Ectodermal cell (in vitro differentiated cells): ENCODE data around the gene PLCB4.
"Not testable (repeated sequence)": the region's sequence is repeated elsewhere in the genome, so short reads cannot be mapped to it uniquely, and the experiment has no call there.

ENCODE experiments used
- H3K27ac ChIP-seq: 2 replicates; pipeline ENCODE4 v1.7.0; 2013; ENCODE audit warnings: mild to moderate bottlenecking, low read depth, low read length; ENCODE audit not compliant: insufficient read depth, poor library complexity, severe bottlenecking
- H3K27me3 ChIP-seq: 2 replicates; pipeline ENCODE4 v1.7.0; 2013; ENCODE audit warnings: mild to moderate bottlenecking, low read length; ENCODE audit not compliant: insufficient read depth, control insufficient read depth, poor library complexity, severe bottlenecking
- H3K36me3 ChIP-seq: one replicate; pipeline ENCODE4 v1.7.0; 2013; ENCODE audit warnings: low read length; ENCODE audit not compliant: control insufficient read depth, insufficient read depth
- H3K4me1 ChIP-seq: one replicate; pipeline ENCODE4 v1.7.0; 2013; ENCODE audit warnings: low read length; ENCODE audit not compliant: control insufficient read depth, insufficient read depth
- H3K4me3 ChIP-seq: 2 replicates; pipeline ENCODE4 v1.7.0; 2013; ENCODE audit warnings: low read depth, low read length, control low read depth; ENCODE audit not compliant: insufficient read depth
- H3K9me3 ChIP-seq: 2 replicates; pipeline ENCODE4 v1.7.0; 2013; ENCODE audit warnings: mild to moderate bottlenecking, low read length, moderate library complexity; ENCODE audit not compliant: control insufficient read depth
- WGBS, 2 experiments: methylation state at CpG; one replicate each; pipeline ENCODE4 v1.1.7; 2013; ENCODE audit warnings: missing lambda C conversion rate in 2 of 2; 5-methylcytosine and 5-hydroxymethylcytosine counted together

The PLCB4 gene

DNA sequence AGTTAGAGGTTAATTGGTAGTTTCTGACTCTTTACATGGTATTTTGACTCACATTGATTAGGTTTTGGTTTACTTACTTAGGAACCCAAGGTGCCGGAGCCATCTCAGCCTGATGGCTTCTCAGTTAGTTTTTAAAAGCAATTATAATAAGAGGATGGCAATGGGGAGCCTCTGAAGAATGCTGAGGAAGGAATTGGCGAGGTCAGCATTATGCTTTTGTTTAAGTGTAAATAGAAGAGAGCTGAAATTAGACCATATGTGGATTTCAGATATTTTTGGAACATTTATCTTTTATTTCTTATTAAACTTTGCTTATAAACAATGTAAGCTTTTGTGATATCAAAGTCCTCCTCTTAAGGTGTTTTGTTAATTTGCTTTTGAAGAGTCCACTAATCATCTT, 77.8 kb downstream of the PLCB4 start:
- 94 to 100% methylated on average over 2 of the region's 2 CpGs for WGBS, 2 experiments
- H3K4me3 ChIP-seq, result no peak overlapping the region
- no peaks in the 10 kb centered on the region for H3K9me3 ChIP-seq
- no peaks in the 10 kb centered on the region for H3K4me1 ChIP-seq
- H3K36me3 ChIP-seq, result no peaks in the 10 kb centered on the region
- H3K27me3 ChIP-seq, result no peaks in the 10 kb centered on the region
- no peak overlapping the region for H3K27ac ChIP-seq

DNA sequence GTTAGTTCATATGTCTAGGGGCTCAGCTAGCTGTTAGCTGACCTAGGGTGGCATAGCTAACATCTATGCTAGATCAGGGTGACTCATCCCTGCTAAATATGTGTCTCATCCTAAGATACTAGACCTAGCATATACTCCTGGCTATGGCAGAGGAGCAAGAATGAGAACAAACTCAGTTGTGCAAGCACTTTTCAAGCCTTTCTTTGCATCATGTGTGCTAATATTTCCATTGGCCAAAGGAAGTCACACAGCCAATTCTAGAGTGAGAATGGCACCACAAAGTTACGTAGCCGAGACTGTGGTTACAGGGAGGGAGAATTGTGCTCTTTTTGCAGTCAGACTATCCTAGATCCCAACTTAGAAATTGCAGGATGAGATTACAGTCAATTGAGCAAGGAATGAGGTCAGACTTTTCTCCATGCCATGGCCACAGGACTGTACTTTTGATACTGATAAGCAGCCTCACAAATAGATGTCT, 78.7 kb downstream of the PLCB4 start:
- Histone ChIP-seq H3K9me3 (no peaks in the 10 kb centered on the region), H3K27ac (no peak overlapping the region), H3K27me3 (no peaks in the 10 kb centered on the region), H3K4me3 (no peak overlapping the region), H3K4me1 (no peaks in the 10 kb centered on the region), H3K36me3 (no peaks in the 10 kb centered on the region)
- 88 to 94% methylated on average over 2 of the region's 2 CpGs for WGBS, 2 experiments

DNA sequence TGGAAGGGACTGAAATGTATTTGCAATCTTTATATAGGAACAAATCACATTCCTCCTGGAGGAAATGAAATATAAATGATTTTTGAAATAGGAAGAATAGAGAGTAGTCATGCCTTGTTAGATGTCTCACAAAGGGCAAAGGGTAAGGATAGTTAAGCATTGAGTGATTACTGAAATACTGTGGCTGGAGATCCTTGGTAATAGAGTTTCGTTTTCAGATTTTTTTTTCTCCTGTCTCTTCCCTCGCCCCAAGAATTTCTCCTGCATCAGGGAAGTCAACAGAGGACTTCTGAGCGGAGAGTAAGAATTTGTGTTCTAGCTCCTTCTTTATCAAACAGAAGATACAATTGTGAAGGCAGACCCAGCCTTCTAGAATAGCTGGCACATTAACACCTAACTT, 79.4 kb downstream of the PLCB4 start:
- Histone ChIP-seq H3K36me3 (no peaks in the 10 kb centered on the region), H3K4me1 (no peaks in the 10 kb centered on the region), H3K4me3 (no peak overlapping the region), H3K27ac (no peak overlapping the region), H3K9me3 (no peaks in the 10 kb centered on the region), H3K27me3 (no peaks in the 10 kb centered on the region)
- 92 to 96% methylated on average over 3 of the region's 3 CpGs for WGBS, 2 experiments

DNA sequence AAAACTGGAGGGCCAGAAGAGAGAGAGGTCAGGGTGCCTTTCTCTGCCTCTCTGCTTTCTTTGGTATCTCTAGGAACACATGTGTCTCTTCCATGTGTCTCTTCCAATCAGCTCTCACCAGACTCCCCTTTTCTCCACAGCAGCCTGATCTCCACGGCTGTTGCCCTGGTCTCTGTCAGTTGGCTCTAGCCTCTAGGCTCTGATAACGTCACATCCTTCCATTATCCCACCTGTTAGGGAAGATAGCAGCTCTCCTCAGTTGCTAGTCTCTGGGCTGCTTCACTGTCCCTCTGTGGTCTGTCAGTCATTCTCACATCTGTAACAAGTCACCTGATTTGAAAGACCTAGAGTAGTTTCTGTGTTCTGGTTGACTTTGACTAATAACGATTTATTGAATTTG, 80.2 kb downstream of the PLCB4 start:
- H3K27ac ChIP-seq, result no peak overlapping the region
- H3K27me3 ChIP-seq, result no peaks in the 10 kb centered on the region
- WGBS, 2 experiments, result 92 to 95% methylated on average over 3 of the region's 3 CpGs

DNA sequence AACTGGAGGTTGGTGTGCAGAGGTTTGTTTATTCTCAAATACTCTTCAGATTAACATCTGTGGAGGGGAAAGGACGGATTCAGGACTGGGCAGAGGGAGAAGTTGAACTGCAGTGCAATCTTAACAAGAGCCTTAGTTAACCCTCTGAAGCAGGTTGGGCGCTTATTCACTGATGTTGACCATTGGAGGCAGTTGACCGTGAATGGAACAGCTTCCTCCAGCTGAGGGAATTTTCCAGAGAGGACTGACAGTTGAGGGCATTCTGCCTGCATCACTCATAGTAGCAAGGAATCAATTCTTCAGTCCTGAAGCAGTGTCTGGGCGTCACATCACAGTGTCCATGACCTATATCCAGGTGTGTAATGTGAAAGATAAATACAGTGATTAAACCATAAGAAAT, 80.9 kb downstream of the PLCB4 start:
- H3K4me3 ChIP-seq, result no peak overlapping the region
- WGBS, 2 experiments, result 87 to 94% methylated on average over 4 of the region's 4 CpGs
- H3K9me3 ChIP-seq, result no peaks in the 10 kb centered on the region
- H3K27ac ChIP-seq, result no peak overlapping the region
- no peaks in the 10 kb centered on the region for H3K36me3 ChIP-seq
- H3K27me3 ChIP-seq, result no peaks in the 10 kb centered on the region
- H3K4me1 ChIP-seq, result no peaks in the 10 kb centered on the region

More for the DNA sequence above, 80.2 kb downstream of the PLCB4 start:
- no peaks in the 10 kb centered on the region for H3K9me3 ChIP-seq
- no peak overlapping the region for H3K4me3 ChIP-seq
- H3K4me1 ChIP-seq, result no peaks in the 10 kb centered on the region
- no peaks in the 10 kb centered on the region for H3K36me3 ChIP-seq

DNA sequence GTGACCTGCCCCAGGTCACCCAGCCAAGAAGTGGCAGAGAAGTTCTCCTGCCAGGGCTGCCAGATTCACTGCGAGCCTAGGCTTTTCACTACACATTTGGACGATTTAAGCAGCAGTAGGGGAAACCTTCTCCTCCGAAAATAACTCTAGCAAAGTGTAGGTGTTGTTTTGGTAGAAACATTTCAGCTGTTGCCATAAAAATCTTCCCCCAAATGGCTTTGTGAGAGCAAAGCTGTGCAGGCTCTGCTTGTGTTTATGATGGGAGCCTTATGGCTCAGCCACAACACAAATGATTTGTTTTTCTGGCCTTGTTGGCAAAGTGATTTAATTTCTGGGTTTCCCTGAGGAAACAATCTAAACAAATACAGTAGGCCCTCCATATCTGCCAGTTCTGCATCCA, 81.8 kb downstream of the PLCB4 start:
- 95 to 96% methylated on average over 3 of the region's 3 CpGs for WGBS, 2 experiments
- no peak overlapping the region for H3K4me3 ChIP-seq
- H3K9me3 ChIP-seq, result no peaks in the 10 kb centered on the region
- H3K36me3 ChIP-seq, result no peaks in the 10 kb centered on the region
- H3K27me3 ChIP-seq, result no peaks in the 10 kb centered on the region
- no peaks in the 10 kb centered on the region for H3K4me1 ChIP-seq
- H3K27ac ChIP-seq, result no peak overlapping the region

DNA sequence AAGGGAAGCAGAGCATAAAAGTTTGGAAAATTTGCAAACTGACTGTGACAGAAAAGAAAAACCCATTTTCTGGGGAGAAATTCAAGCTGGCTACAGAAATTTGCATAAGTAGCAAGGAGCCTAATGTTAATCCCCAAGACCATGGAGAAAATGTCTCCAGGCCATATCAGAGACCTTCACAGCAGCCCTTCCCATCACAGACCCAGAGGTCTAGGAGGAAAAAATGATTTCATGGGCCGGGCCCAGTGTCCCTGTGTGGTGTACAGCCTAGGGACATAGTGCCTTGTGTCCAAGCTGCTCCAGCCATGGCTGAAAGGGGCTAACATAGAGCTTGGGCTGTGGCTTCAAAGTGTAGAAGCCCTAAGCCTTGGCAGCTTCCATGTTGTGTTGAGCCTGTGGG, 83.3 kb downstream of the PLCB4 start:
- not testable (repeated sequence) for H3K27ac ChIP-seq
- WGBS, 2 experiments, result 45 to 48% methylated on average over 1 of the region's 1 CpG

DNA sequence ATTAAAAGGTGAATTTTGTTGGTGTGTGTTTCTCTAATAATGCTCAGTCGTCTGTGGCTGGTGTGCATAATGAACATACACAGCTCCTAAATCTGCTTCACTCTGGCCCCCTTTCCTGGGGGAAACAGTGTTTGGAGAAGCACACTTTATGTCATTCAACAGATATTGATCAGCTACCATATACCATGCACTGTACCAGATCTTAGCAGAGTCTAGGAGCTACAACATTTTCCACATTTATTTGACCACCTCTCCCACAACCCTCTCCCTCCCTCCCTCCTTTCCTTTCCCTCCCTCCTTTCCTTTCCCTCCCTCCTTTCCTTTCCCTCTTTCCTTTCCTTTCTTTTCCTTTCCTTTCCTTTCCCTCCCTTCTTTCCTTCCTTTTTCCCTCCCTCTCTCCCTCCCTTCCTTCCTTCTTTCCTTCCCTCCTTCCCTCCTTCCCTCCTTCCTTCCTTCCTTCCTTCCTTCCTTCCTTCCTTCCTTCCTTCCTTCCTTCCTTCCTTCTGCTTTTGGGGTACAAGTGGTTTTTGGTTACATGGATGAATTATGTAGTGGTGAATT, 85.7 kb downstream of the PLCB4 start:
- Histone ChIP-seq H3K27ac (no peak overlapping the region), H3K36me3 (no peaks in the 10 kb centered on the region), H3K27me3 (no peaks in the 10 kb centered on the region), H3K9me3 (no peaks in the 10 kb centered on the region), H3K4me3 (no peak overlapping the region), H3K4me1 (no peaks in the 10 kb centered on the region)
- WGBS, 2 experiments, result 82 to 100% methylated on average over 1 of the region's 1 CpG

More for the DNA sequence above, 83.3 kb downstream of the PLCB4 start:
- H3K4me1 ChIP-seq, H3K4me3 ChIP-seq, H3K27me3 ChIP-seq, H3K36me3 ChIP-seq, H3K9me3 ChIP-seq: not testable (repeated sequence)

DNA sequence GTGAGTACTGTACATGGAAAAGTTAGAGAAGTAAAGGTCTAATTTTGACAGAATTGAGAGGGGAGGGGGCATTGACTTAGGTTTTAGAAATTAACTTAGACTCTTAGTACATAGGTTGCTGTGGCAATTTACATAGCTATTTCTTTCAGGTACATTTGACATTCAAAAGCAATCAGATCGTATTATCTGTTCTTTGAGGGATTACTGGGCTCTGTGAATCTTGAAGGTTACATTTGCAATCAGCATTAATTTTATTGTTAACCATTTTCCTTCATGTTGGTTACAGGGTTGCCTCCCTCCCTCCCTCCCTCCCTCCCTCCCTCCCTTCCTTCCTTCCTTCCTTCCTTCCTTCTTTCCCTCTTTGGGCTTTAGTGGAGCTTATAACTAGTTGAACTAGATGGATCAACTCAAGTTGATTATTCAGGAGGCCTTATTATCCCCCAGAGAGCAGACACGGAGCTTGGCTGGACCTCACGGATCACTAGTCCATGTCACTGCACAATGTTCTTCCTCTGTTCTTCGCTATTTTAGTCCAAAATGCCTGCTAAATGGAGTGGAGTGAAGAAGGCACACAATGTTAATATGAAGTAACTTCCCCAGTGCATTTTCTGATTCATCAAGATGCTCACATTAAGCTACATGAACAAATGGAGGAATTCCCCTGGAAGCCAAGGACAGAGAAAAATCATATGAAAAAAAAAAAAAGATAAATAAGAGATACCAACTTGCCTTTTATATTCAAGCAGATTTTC, 87.8 kb downstream of the PLCB4 start:
- Histone ChIP-seq H3K4me3 (no peak overlapping the region), H3K9me3 (no peaks in the 10 kb centered on the region), H3K27ac (no peak overlapping the region), H3K36me3 (no peaks in the 10 kb centered on the region), H3K27me3 (no peaks in the 10 kb centered on the region), H3K4me1 (no peaks in the 10 kb centered on the region)
- WGBS, 2 experiments, result 83 to 86% methylated on average over 4 of the region's 4 CpGs

DNA sequence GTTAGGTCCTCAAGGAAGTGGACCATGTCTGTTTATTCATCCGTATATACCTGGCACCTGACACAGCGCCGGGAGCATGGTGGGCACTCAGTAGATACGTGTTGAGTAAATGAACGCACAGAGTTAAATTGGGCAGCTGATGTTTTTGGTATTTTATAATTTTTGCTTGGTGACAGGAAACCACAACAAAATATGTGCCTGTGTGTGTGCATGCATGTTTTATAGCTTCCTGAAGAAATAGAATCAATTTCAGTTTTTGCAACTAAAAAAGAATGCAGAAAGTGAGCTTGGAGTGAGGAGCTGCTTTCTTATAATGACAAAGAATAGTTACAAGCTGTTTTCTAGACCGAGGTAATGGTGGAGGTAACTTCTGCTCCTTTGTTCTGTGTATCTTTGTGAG, 91.4 kb downstream of the PLCB4 start:
- no peaks in the 10 kb centered on the region for H3K9me3 ChIP-seq
- H3K27me3 ChIP-seq, result no peaks in the 10 kb centered on the region
- H3K27ac ChIP-seq, result no peak overlapping the region
- H3K4me3 ChIP-seq, result no peak overlapping the region
- no peaks in the 10 kb centered on the region for H3K36me3 ChIP-seq
- no peaks in the 10 kb centered on the region for H3K4me1 ChIP-seq
- 73 to 76% methylated on average over 6 of the region's 6 CpGs for WGBS, 2 experiments
